Epithelial cell of esophagus (primary cell): ENCODE data around the gene CA9.

Experiments
- DNase-seq: peaks from one replicate; pipeline ENCODE4 v3.0.0; 2010; ENCODE audit warnings: low read depth
- H3K4me3 ChIP-seq: 2 replicates; pipeline ENCODE4 v1.5.1; 2011; ENCODE audit warnings: mild to moderate bottlenecking, low read length, control low read depth
- TF ChIP-seq, protein P1 (sequence below): IDR thresholded peaks from 2 replicates; pipeline ENCODE4 v1.5.1; 2011; ENCODE audit warnings: low read depth, mild to moderate bottlenecking, low read length, control low read depth, inconsistent platforms; ENCODE audit not compliant: insufficient read depth; ENCODE audit errors: missing control alignments

The CA9 gene

GRCh38 chr9:35662437-35662836, 11.3 kb upstream of the CA9 start:
- no peak for DNase-seq
- no peak overlapping the region for H3K4me3 ChIP-seq
- TF ChIP-seq, protein P1, sequence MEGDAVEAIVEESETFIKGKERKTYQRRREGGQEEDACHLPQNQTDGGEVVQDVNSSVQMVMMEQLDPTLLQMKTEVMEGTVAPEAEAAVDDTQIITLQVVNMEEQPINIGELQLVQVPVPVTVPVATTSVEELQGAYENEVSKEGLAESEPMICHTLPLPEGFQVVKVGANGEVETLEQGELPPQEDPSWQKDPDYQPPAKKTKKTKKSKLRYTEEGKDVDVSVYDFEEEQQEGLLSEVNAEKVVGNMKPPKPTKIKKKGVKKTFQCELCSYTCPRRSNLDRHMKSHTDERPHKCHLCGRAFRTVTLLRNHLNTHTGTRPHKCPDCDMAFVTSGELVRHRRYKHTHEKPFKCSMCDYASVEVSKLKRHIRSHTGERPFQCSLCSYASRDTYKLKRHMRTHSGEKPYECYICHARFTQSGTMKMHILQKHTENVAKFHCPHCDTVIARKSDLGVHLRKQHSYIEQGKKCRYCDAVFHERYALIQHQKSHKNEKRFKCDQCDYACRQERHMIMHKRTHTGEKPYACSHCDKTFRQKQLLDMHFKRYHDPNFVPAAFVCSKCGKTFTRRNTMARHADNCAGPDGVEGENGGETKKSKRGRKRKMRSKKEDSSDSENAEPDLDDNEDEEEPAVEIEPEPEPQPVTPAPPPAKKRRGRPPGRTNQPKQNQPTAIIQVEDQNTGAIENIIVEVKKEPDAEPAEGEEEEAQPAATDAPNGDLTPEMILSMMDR = no peak

DNA sequence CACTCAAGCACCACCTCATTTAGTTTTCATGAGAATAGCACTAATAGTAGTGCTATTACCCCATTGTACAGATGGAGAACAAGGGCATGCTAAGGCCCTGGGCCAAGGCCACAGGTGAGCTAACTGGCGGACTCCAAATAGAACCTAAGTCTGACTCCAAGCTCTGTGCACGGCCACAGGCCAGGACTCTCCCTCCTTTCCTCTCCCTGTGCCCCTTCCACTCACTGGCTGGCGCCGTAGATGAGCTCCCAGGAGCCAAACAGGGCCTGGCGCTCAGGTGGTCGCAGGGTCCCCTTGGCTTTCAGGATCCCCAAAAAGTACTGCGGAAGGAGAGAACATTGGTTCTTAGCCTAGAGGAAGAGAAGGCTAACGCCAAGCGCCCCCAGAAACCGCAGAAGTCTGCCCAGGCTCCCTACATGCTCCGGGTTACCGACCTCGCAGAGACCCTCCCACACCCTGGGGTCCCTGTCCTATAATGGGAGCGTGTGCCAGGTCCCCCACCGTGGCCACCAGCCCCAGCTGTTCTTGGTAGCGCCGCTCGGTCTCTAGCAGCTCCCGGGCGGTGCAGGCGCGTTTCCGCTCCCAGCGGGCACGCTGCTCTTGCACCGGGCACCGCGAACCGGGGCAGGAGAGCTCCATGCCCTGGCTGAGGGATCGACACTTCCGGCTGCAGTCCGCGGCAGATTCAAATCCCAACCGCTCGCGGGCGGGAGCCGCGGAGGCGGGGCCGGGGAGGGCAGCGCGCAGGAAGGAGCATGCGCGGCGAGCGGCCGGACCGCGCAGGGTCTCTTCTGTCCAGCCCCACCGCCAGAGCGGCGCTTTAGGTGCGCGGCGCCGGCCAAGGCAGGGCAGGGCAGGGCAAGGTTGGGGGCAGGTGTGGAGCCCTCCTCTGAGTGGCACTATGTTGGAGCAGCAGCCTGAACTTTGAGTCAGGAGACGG, 8.9 kb upstream of the CA9 start, which contains the start of gene ARHGEF39:
TSS of gene ARHGEF39 (minus strand) at position 665 of the 940 bp plus-strand sequence. CDS start at position 639, 26 bp downstream.
- TF ChIP-seq, protein P1 = no peak
- peak; percentile 80 for DNase-seq

DNA sequence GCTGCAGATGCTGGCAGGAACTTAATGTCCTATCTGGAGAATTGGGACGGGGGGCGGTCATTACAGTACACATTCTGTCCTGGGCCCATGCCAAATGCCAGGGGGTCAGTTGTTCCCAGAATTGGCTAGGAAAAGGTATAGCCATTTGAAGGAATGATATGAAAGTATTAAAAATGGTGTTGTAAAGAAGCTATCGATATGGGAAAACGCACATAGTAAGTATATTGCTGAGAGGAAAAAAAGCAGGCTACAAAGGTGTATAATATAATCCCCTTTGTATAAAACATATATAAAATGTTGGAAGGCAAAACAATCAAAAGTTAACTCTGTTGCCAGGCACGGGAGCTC, 8.3 kb upstream of the CA9 start:
- TF ChIP-seq, protein P1 = no peak
- H3K4me3 ChIP-seq = peak overlapping the region; percentile 66

More for the DNA sequence above, 8.9 kb upstream of the CA9 start, which contains the start of gene ARHGEF39:
- H3K4me3 ChIP-seq = peak within 1 kb of the TSS; percentile 66

DNA sequence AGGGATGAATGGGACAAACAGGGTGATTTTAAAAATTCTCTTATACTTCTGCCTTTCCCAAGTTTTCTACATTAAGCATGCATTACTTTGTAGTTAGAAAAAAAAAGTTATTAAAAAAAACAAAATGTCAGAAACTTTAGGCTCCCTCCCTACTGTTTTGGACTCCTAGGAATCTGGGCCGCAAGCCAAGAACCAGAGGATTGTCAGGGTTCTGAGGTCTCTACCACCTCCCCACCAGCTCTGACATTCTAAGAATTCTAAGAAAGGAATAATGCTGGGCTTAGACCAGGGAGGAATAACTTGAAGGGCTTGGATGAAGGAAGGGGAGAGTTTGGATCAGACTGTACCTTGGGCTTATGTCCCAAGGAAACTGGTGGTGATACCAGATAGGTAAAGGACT, 7.7 kb upstream of the CA9 start:
- H3K4me3 ChIP-seq = no peak overlapping the region
- no peak for DNase-seq
- TF ChIP-seq, protein P1 = no peak

More for the DNA sequence above, 8.3 kb upstream of the CA9 start:
- DNase-seq = no peak

DNA sequence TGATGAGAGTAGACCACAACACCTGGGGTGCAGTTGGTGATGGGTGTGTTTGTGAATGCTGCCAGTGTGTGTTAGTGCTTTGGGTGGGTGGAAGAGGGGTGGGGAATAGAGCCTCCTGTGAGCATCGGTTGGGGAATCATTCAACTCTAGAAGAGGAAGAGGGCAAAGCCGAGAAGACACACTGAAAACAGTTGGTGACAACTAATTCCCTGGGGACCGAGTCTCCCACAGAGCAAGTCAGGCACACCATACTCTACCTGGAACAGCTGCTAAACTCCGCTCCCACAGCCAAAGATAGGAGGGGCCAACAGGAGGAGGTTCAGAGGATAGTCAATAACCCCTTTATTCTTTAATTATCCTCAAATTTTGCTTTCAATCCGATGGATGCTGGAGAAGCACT, 7.2 kb upstream of the CA9 start:
- TF ChIP-seq, protein P1 = no peak
- H3K4me3 ChIP-seq = no peak overlapping the region
- no peak for DNase-seq

DNA sequence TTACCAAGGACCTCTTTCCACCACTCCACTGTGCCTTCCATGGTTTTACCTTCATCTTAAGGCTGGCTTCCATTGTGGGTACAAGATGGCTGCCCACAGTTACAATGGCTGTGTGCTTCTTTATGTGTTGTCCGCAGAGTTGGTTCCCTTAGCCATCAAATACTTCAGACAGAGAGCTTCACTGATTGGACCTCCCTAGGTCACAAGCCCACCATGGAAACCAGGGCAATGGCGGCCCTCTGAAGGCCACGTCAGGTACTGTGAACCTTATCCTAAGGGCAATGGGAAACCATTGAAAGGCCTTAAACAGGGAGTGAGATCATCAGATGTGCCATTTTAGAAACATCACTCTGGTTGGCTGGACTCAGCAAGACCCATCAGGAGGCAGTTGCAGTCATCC, 5.8 kb upstream of the CA9 start:
- H3K4me3 ChIP-seq = no peak overlapping the region
- DNase-seq = no peak
- TF ChIP-seq, protein P1 = no peak
